Glomerular visceral epithelial cell (primary cell): Measurements from ENCODE around the gene DPP9.

Experiments used
- DNase-seq: peaks from one replicate; pipeline ENCODE4 v3.0.0-alpha.2; 2016; ENCODE audit errors: extremely low spot score

The DPP9 gene

GRCh38 chr19:4657262-4657661 is 66.4 kb downstream of the DPP9 start:
- no peak for DNase-seq

GRCh38 chr19:4656102-4656501 is 67.5 kb downstream of the DPP9 start:
- DNase-seq: no peak

GRCh38 chr19:4654437-4655361 is 68.9 kb downstream of the DPP9 start:
- DNase-seq: no peak

DNA sequence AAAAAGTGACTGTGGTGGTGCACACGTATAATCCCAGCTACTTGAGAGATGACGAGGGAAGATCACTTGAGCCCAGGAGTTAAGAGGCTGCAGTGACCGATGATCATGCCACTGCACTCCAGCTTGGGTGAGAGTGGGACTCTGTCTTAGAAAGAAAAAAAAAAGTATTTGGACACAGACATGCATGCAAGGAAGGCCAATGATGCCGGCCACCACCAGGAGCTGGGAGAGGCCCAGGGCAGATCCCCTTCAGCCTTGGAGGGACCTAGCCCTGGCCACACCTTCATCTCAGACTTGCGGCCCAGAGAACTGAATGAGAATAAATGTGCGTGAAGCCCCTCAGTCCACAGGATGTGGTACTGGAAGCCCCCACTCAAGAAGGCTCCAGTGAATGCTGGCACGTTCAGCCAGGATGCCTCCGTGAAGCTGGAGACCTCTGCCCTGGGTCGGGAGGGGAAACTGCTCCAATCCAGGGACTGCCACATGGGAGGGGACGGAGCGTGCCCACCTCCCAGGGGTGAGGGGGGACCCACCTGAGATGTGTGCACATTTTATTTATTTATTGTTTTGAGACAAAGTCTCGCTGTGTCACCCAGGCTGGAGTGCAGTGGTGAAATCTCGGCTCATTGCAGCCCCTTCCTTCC is 69.7 kb downstream of the DPP9 start:
- no peak for DNase-seq

DNA sequence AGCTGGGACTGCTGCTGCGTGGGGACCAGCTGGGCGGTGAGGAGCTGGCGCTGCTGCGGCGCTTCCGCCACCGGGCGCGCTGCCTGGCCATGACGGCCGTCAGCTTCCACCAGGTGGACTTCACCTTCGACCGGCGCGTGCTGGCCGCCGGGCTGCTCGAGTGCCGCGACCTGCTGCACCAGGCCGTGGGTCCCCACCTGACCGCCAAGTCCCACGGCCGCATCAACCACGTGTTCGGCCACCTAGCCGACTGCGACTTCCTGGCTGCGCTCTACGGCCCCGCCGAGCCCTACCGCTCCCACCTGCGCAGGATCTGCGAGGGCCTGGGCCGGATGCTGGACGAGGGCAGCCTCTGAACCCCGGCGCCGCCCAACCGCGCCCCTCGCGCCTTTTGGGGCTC is 71.6 kb downstream of the DPP9 start:
- DNase-seq: no peak

- DNase-seq: no peak
Observed at GRCh38 chr19:4650159-4650558, 73.5 kb downstream of the DPP9 start.

DNA sequence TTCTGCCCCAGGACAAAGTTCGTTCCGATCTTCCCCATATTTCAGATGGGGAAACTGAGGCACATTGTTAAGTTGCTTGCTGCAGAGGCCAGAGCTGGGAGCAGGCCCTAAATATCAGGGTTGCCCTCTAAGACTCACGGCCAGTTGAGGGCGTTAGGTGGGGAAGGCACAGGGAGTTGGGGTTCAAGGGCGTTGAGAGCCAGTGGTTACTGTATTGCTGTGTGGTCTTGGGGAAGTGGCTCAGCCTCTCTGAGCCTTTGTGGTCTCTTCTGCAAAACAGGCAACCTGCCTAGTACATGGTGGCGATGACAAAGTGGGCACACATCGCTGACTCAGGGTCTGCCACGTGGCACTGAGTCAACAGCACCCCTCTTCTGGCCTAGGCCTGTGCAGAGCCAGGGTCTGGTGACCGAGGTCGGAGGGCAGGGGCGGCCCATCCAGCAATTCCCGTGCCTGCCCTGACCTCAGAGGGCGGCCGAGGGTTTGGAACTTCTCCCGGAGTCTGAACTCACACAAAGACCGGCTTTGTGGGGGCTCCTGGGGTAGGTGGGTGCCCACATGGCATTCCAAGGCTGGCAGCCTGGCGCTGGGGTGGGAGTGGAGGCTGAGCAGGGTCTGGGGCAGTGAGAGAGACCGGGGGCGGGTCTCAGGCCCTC is 74.1 kb downstream of the DPP9 start:
- DNase-seq: no peak

DNA sequence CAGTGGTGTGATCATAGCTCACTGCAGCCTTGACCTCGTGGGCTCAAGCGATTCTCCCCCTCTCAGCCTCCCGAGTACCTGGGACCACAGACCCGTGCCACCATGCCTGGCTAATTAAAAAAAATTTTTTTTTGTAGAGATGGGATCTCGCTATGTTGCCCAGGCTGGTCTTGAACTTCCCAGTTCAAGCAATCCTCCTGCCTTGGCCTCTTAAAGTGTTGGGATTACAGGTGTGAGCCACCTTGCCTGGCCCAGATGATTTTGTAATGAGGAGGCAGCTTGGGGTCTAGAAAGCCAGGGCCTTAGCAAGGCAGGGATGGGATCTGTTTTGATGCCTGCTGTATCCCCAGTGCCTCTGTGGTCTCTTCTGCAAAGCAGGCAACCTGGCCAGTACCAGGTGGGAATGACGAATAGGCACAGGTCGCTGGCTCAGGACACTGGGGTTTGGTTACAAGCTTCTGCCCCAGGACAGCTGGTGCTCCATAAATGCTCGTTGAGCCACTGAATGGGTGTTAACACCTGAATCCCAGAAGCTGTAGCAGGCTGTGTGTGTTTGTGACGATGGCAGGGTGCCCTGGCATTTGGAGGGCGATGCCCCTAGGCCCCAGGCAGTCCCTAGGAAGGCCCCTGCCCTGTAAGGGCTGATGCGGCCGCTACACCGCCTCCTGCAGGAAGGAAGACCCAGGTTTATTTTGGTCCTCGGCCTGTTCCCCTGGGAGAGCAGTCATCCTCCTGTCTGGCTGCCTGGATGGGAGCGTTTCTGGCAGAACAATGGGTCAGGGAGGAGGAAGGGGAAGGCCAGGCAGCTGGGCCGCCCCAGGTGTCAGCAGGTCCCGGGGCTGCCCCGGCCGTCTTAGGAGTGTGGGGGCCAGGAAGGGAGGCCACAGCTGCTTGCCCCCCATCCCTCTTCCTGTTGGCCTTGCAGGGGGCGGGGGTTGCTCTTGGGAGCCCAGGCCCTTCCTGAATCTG is 75.7 kb downstream of the DPP9 start:
- DNase-seq: no peak

- no peak for DNase-seq
Observed at GRCh38 chr19:4645718-4646117, 77.9 kb downstream of the DPP9 start.

- DNase-seq: no peak
Observed at GRCh38 chr19:4642625-4643024, 81.0 kb downstream of the DPP9 start.

GRCh38 chr19:4641132-4641531 is 82.5 kb downstream of the DPP9 start:
- no peak for DNase-seq

DNA sequence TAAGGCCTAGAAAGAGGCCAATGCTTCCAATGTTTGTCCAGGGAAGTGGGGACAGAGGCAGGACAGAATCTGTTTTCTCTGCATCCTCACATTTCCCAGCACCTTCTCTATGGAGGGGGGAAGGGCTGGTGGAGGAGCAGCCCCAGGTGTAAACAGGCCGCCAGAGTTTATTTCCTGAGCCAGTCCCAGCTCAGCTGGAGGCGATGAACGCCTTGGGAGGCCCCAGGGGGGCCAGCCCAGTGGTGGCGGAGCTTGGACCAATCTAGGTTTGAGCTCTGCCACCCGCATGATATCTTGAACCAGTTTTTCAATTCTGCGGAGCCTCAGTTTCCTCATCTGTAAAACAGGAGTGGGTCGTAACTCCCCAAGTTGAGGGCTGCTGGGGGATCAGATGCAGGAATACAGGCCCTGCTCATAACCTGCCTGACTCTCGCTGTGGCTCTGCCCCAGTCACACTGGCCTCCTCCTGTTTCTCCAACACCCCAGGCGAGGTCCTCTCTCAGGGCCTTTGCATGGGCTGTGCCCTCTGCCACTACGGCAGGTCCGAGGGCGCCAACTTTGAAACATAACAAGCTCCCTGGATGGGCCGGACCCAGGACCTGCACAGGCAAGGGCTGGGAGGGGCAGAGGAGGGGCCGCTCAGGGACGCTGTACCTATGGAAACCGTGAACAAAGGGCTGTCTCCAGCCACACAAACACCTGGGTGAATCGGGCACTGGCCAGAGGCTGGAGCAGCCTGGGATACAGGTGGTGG is 83.2 kb downstream of the DPP9 start:
- DNase-seq: no peak

GRCh38 chr19:4639531-4640246 is 84.0 kb downstream of the DPP9 start:
- peak; percentile 49 for DNase-seq

- DNase-seq: peak; percentile 97
Observed at GRCh38 chr19:4638828-4639530, 84.7 kb downstream of the DPP9 start, which contains the start of gene TNFAIP8L1. TSS of gene TNFAIP8L1 (plus strand) at chr19:4639516. CDS start at chr19:4651870, 12,354 bp downstream.

DNA sequence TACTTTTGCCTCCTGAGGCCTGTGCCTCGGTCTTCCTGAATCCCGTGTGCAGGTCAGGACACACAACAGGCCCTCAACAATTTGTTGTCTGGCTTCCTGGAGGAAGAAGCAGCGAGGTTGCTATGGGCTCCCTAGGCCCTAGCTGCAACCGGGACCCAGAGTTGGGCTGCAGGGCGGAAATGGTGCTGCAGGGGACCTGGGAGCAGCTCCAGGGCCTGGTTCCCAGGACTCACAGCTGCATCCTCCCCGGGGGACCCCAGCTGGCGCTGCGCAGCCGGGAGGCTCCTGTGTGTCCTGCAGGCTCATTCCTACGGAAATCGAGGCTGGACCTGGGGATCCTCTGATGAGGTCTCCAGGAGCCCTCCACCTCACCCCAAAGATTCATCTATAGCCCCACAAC is 85.3 kb downstream of the DPP9 start:
- DNase-seq: no peak

GRCh38 chr19:4636761-4637160 is 86.9 kb downstream of the DPP9 start:
- no peak for DNase-seq

GRCh38 chr19:4636151-4636717 is 87.4 kb downstream of the DPP9 start:
- peak; percentile 72 for DNase-seq

- no peak for DNase-seq
Observed at GRCh38 chr19:4635754-4636116, 87.9 kb downstream of the DPP9 start.
